Heart right ventricle (tissue), 16 donors: ENCODE results near the gene MOGAT3. TPM values are rescaled to one million over a fixed set of nuclear protein-coding genes. Genes with fewer than 3 reads are reported as not detected.

ENCODE experiments used
- ATAC-seq, 8 donors: fragments of 200-7000 bp; cut with Tn5 transposase; one replicate each; pipeline ENCODE4 v1.9.1; 2020; ENCODE audit warnings: mild to moderate bottlenecking in 8 of 8, moderate library complexity in 8 of 8, moderate number of reproducible peaks in 1 of 8
- DNase-seq, 2 donors: peaks; one replicate each; pipeline ENCODE4 v3.0.0-alpha.2; 2020
- H3K27ac ChIP-seq, 10 donors: fragments of 200-600 bp; sonication (generic) in 2 of 10; one replicate each; pipeline versions ENCODE4 v1.5.0 to v1.8.0; 2020 to 2022; ENCODE audit warnings: mild to moderate bottlenecking in 3 of 10
- H3K27me3 ChIP-seq, 7 donors: fragments of 200-600 bp; one replicate each; pipeline ENCODE4 v1.8.0; 2021 to 2022; ENCODE audit warnings: mild to moderate bottlenecking in 2 of 7
- H3K36me3 ChIP-seq, 9 donors: fragments of 200-600 bp; sonication (generic) in 1 of 9; one replicate each; pipeline versions ENCODE4 v1.5.0 to v1.8.0; 2020 to 2022; ENCODE audit warnings: mild to moderate bottlenecking in 2 of 9
- H3K4me1 ChIP-seq, 9 donors: fragments of 200-600 bp; sonication (generic) in 1 of 9; one replicate each; pipeline versions ENCODE4 v1.5.0 to v1.8.0; 2020 to 2022; ENCODE audit warnings: mild to moderate bottlenecking in 4 of 9
- H3K4me3 ChIP-seq, 10 donors: fragments of 200-600 bp; sonication (generic) in 2 of 10; one replicate each; pipeline versions ENCODE4 v1.5.0 to v1.8.0; 2020 to 2022; ENCODE audit warnings: mild to moderate bottlenecking in 7 of 10, moderate library complexity in 2 of 10
- H3K9me3 ChIP-seq, 11 donors: fragments of 200-600 bp in 10 of 11; sonication (generic) in 2 of 11; one replicate each; pipeline versions ENCODE4 v1.5.0 to v1.8.0; 2013 to 2022; ENCODE audit warnings: mild to moderate bottlenecking in 2 of 11, control low read depth in 1 of 11, moderate library complexity in 1 of 11
- WGBS, 2 donors: extraction: QIAGEN DNeasy Blood & Tissue Kit; methylation state at CpG; one replicate each; pipeline ENCODE4 v1.1.7; 2013; ENCODE audit warnings: inconsistent platforms in 1 of 2; 5-methylcytosine and 5-hydroxymethylcytosine counted together
- intact Hi-C, 10 donors: fragments of 100-400 bp; cut with DNase I; formaldehyde crosslinking; loops; one replicate each; pipeline versions ENCODE4 v1.11.1 to v1.14.2; 2022
- polyA plus RNA-seq, 2 donors: library from polyadenylated mRNA; stranded (reverse); fragments of 200-250 nt; gene quantifications; one replicate each; pipeline ENCODE4 v1.2.3, GENCODE V29; 2013
- total RNA-seq, 10 donors: library from RNA; stranded (reverse); fragmentation: NEBNext Ultra II Directional in 3 of 10; extraction: Animal tissue kit (Norgen Biotek cat#: 25700) in 3 of 10; gene quantifications; one replicate each; pipeline versions ENCODE4 v1.2.1 to v1.2.4, GENCODE V29; 2021 to 2023
- TF ChIP-seq, protein P1 (sequence below), 9 donors: fragments of 200-600 bp; sonication (generic) in 2 of 9; IDR thresholded peaks; one replicate each; pipeline versions ENCODE4 v1.5.0 to v1.8.0; 2021 to 2022; ENCODE audit warnings: antibody characterized with exemption in 9 of 9, mild to moderate bottlenecking in 5 of 9, moderate library complexity in 1 of 9
- donor health status: Arrhythmogenic right ventricular cardiomyopathy.
- donor health status: ischemic (EF 13 %, LVEDD 7.1; RV severe dilation, severe dysfunction).
- donor health status: healthy with polysubstance abuse.
- donor health status: DM: no; HTN: yes; CAD: no.
- donor health status: DM: no; HTN: no; CAD: no.
- donor health status: ischemic (EF 25% LVEDD 6.9; RV normal size, moderate dysfunction).
- donor health status: ischemic (EF 25% LVEDD 5.7; RV mildly dilated, moderate dysfunction).
- donor health status: healthy.
- donor health status: DM: yes; HTN: yes; CAD: no.
- donor health status: Ischemic cardiomyopathy.
- donor health status: ischemic (EF 35%, LVEDD 5.7; RV mildly dilated, moderate dysfunction).
- donor health status: nonischemic (EF 11% LVEDD 7.7; RV severe dilation, severe dysfunction).
- donor health status: DM: yes; HTN: yes; CAD: no.
- donor health status: PGD.
- donor health status: ischemic (EF 29% LVEDD 5.4; RV normal size, mild dysfunction).
- donor health status: nonischemic (EF 23%, LVEDD 6.1; RV moderate dilation, normal function).

MOGAT3 gene
- total and polyA plus RNA-seq, 12 donors: not detected

DNA sequence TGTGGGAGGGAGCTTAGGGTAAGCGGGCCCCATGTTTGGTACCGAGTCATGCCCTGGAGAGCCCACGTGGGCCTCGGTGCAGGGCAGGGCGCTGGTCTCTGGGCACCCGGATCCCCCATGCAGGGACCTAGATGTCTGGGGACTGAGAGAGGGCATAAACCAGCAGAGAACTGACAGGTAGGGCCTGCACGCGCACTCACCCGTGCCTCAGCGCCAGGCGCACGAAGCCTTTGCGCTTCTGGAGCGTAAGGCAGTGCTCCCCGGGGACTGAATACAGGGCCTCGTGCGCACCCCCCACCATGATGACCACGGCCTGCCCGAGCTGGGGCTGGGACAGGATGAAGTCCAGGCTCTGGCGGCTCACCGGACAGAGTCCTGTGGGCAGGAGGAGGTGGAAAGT lies 2.8 kb downstream of the MOGAT3 start:
- TF ChIP-seq, protein P1, sequence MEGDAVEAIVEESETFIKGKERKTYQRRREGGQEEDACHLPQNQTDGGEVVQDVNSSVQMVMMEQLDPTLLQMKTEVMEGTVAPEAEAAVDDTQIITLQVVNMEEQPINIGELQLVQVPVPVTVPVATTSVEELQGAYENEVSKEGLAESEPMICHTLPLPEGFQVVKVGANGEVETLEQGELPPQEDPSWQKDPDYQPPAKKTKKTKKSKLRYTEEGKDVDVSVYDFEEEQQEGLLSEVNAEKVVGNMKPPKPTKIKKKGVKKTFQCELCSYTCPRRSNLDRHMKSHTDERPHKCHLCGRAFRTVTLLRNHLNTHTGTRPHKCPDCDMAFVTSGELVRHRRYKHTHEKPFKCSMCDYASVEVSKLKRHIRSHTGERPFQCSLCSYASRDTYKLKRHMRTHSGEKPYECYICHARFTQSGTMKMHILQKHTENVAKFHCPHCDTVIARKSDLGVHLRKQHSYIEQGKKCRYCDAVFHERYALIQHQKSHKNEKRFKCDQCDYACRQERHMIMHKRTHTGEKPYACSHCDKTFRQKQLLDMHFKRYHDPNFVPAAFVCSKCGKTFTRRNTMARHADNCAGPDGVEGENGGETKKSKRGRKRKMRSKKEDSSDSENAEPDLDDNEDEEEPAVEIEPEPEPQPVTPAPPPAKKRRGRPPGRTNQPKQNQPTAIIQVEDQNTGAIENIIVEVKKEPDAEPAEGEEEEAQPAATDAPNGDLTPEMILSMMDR (IDR thresholded peaks at IDR 0.05): no peak
- WGBS, 2 donors: 58 to 68% methylated on average over 21 of the region's 21 CpGs
- DNase-seq (no peak), ATAC-seq (no peak)
- H3K4me3 ChIP-seq: no peak overlapping the region
- H3K27me3 ChIP-seq: peaks cover 25 to 84% (median 76%) of the 10 kb centered on the region in 7 donors
- intact Hi-C loops: loop anchor here in 2 of 10 donors (10.0 kb wide), 1 partner anchor 87 kb away; no protein-coding TSS in a partner anchor
- H3K27ac ChIP-seq: no peak overlapping the region
- H3K4me1 ChIP-seq: peaks cover 4 to 14% (median 9%) of the 10 kb centered on the region in 9 donors
- H3K36me3 ChIP-seq: no peaks in the 10 kb centered on the region
- no peaks in the 10 kb centered on the region for H3K9me3 ChIP-seq

DNA sequence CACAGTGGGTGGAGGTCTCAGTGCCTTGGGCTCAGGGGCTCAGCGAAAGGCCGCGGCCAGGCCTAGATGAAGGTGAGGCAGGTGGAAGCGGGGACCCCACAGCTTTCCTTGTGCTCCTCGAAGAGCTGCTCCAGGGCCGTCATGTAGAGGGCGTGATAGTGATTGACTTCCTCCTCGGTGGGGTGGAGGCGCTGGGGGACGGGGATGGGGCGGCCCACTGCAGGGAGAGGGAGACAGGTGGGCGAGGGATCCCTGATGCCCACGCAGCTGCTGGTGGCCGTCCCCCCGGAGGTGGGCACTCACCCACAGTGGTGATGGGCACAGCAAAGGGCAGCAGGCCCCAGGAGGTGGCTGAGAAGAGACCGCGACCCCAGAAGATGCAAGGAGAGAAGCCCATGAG lies 5.0 kb downstream of the MOGAT3 start:
- TF ChIP-seq, protein P1 (IDR thresholded peaks at IDR 0.05): no peak
- H3K27me3 ChIP-seq: peaks cover 7 to 63% (median 55%) of the 10 kb centered on the region in 7 donors
- H3K36me3 ChIP-seq: no peaks in the 10 kb centered on the region
- ATAC-seq: no peak
- H3K9me3 ChIP-seq: no peaks in the 10 kb centered on the region
- no peak overlapping the region for H3K4me3 ChIP-seq
- WGBS, 2 donors: 83 to 87% methylated on average over 16 to 17 of the region's 17 CpGs
- no peaks in the 10 kb centered on the region for H3K4me1 ChIP-seq
- intact Hi-C loops: loop anchor here in 2 of 10 donors (10.0 kb wide), 1 partner anchor 89 kb away; no protein-coding TSS in a partner anchor
- no peak overlapping the region for H3K27ac ChIP-seq
- DNase-seq: no peak

DNA sequence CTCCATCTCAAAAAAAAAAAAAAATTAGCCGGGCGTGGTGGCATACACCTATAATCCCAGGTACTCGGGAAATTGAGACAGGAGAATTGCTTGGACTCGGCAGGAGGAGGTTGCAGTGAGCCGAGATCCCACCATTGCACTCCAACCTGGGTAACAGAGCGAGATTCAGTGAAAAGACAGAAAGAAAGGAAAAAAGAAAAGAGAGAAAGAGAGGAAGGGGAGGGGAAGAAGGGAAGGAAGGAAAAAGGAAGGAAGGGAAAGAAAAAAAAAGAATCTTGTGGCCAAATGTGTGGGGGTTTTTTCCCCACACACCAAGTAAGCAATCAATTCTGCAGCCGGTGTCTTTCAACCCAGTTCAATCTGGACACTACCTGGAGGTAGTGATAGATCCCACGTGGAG lies 11.7 kb downstream of the MOGAT3 start:
- TF ChIP-seq, protein P1 (IDR thresholded peaks at IDR 0.05): no peak
- DNase-seq (no peak), ATAC-seq (no peak)
- Histone ChIP-seq H3K9me3 (no peaks in the 10 kb centered on the region), H3K4me1 (no peaks in the 10 kb centered on the region), H3K27ac (no peak overlapping the region), H3K27me3 (peaks cover 0 to 44% (median 23%) of the 10 kb centered on the region in 7 donors), H3K4me3 (no peak overlapping the region), H3K36me3 (no peaks in the 10 kb centered on the region)
- 79% methylated on average over 8 of the region's 8 CpGs for WGBS, 2 donors
- intact Hi-C loops: no loop called here

- intact Hi-C loops: no loop called here
- Histone ChIP-seq H3K4me3 (no peak overlapping the region), H3K27ac (no peak overlapping the region), H3K36me3 (no peaks in the 10 kb centered on the region), H3K4me1 (no peaks in the 10 kb centered on the region), H3K9me3 (no peaks in the 10 kb centered on the region), H3K27me3 (peaks cover 0 to 66% (median 35%) of the 10 kb centered on the region in 7 donors)
- ATAC-seq: no peak
- WGBS, 2 donors: 83 to 84% methylated on average over 4 of the region's 4 CpGs
- no peak for DNase-seq
- TF ChIP-seq, protein P1 (IDR thresholded peaks at IDR 0.05): no peak
These were observed 13.9 kb downstream of the MOGAT3 start for GRCh38 chr7:101186844-101187428.
